GM18909 (cell line): ENCODE results near the gene GRIA3.

ENCODE experiments used
- ATAC-seq: cut with Tn5 transposase; IDR thresholded peaks from one replicate; pipeline ENCODE4 v1.9.1; 2021; ENCODE audit warnings: mild to moderate bottlenecking; ENCODE audit not compliant: unreplicated experiment, poor library complexity

GRIA3 gene

GRCh38 chrX:123442764-123443163, 258.7 kb downstream of the GRIA3 start:
- no peak for ATAC-seq

GRCh38 chrX:123447506-123447905, 263.4 kb downstream of the GRIA3 start:
- no peak for ATAC-seq

DNA sequence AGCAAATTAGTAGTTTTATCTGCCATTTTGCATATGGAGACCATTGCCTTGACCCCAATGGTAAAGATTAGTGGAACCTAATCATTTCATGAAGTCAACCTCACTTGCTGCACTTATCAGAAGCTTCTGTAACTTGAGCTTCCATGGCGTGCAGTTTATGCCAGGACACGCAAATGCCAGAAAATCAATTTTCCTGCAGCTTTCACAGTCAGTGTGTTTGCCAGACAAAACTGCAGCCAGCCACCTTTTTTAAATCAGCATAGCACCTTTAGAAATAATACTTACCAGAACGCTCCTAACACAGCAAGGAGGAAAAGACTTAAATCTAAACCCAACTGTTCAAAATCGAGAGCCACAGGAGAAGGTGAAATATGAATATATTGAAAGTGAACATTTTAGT, 265.3 kb downstream of the GRIA3 start:
- ATAC-seq, result no peak

- no peak for ATAC-seq
Observed at GRCh38 chrX:123450222-123450621, 266.1 kb downstream of the GRIA3 start.

- no peak for ATAC-seq
Observed at GRCh38 chrX:123454712-123455431, 270.8 kb downstream of the GRIA3 start.

- ATAC-seq, result no peak
Observed at GRCh38 chrX:123455693-123456092, 271.6 kb downstream of the GRIA3 start.

GRCh38 chrX:123464709-123465108, 280.6 kb downstream of the GRIA3 start:
- no peak for ATAC-seq

- ATAC-seq, result no peak
Observed at GRCh38 chrX:123468481-123468880, 284.4 kb downstream of the GRIA3 start.

DNA sequence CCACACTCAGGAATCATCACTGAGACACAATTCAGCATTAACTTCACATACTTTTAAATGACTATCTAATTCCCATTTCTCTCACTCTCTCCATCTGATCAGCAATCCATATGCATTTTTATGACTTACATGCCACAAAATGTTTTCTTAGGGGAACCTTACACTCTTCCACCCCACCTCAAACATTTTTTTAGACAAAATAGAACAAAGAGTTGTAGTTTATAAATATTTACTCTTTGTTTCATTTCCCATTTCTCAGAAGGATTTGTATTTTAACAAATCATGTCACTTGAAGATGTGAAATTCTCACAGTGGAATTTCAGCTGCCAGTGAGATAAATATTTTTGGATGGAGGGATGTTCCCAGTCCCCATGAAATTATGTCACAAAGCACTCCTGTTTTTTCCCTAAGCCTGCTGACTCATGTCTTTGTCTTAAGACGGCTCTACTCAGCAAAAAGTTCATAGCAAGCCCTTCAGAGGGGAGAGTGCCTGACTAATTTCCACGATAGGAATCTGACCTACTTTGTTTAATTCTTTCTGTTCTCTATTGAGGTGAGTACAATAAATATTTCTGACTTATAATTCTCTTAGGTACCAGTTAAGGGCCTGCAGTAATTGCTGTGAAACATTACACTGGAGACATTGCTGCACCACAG, 291.1 kb downstream of the GRIA3 start:
- ATAC-seq, result no peak

DNA sequence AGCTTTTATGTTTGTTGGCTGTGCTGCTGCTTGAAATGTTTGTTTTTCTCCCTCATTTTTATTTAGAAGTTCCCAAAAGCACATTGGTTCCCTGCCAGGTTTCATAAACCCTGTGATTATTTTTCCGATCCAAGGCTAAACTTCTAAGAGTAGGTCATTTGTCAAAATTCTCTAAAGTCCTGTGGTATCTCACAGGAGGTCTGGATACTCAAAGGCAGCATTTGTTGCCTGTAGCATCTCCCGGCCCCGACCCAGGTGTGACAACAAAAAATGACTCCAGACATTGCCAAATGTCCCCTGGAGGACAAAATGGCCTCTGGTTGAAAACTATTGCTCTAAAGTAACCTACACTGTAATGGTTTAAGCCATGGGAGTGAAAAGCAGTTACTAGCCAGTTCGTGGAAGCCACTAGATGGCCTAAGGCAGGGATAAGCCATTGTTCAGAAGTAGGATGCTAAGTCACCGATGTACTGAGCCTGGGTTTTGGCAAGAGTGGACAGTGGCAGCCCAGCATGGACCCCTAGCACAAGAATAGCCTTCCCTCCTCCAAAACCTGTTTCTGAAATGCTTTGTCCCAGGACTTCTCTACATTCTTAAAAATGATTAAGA, 292.6 kb downstream of the GRIA3 start:
- no peak for ATAC-seq

GRCh38 chrX:123477673-123478072, 293.6 kb downstream of the GRIA3 start:
- ATAC-seq, result no peak

DNA sequence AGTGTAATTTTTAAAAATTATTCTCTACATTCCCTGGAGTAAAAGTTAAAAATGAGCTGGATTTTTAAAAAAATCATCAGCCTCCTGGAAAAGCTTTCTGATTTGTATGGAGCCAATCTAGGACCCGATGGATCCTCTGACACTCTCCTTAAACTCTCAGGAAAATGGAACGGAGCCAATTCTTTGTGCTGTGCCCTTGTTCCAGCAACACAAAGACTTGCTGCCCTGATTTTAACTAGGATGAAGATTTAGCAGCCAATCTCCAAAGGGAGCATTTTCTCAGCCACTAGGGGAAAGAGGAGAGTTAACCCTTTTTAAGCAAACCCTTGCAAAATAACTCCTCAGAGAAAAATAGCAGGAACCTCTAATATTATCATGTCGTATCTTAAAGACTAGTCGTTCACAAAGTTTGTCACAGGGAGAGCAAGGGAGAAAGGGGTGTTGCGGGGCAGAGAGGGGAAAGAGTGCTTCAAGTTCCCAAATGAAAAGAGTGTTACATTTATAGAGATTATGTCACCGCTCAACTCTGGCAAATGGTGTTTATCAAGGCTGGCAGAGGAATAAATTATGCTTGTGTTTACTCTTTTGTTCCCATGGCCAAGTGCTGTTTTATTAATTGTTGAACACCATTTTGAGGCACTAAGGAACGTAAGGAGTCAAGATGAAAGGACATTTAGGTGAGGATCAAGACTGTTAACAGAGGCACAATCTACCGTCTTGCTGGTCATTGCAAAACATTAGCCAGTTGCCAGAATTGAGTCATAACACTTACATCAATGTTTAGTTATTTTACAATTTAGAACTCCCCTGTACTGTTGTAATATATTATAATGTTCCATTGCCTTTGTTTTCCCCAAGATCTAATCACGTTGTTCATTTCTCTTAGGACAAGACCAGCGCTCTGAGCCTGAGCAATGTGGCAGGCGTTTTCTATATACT, 298.1 kb downstream of the GRIA3 start:
- no peak for ATAC-seq

- no peak for ATAC-seq
Observed at GRCh38 chrX:123486297-123486696, 302.2 kb downstream of the GRIA3 start.

GRCh38 chrX:123487236-123487635, 303.2 kb downstream of the GRIA3 start:
- ATAC-seq, result no peak

- no peak for ATAC-seq
Observed at GRCh38 chrX:123487669-123488068, 303.6 kb downstream of the GRIA3 start.

DNA sequence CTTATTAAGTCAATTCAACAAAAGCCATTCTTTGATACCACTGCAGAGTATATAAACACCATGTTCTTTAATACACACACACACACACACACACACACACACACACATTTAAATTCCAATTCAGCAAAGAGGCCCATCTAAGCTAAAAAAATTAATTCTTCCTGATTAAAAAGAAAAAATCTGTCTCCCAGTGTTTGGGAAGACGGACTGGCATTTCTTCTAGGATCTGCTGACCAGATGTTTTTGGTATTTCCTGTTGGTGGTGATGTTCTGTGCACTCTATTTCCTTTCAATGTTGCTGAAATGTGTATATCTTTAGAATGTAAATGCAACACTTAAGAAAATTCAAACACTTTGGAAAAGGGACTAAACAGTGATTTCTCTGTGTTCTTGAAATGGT, 304.9 kb downstream of the GRIA3 start:
- ATAC-seq, result no peak

DNA sequence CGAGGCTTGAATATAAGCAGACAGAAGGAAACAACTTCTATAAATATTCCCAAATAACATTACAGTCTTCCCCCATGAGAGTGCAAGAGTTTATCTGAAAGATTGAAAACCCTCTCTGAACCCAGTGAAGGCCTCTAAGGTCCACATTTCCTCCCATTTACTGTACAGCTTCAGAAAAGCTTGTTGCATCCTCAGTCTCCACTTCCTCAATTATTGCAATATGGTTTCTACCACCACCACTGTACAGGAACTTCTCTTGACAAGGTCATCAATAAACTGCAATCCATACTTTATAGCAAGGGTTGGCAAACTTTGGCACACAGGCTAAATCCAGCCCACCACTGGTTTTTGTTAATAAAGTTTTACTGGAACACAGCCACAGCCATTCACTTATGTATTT, 309.8 kb downstream of the GRIA3 start:
- ATAC-seq, result no peak

- ATAC-seq, result no peak
Observed at GRCh38 chrX:123499787-123500186, 315.7 kb downstream of the GRIA3 start.

GRCh38 chrX:123504047-123504446, 320.0 kb downstream of the GRIA3 start:
- ATAC-seq, result no peak

DNA sequence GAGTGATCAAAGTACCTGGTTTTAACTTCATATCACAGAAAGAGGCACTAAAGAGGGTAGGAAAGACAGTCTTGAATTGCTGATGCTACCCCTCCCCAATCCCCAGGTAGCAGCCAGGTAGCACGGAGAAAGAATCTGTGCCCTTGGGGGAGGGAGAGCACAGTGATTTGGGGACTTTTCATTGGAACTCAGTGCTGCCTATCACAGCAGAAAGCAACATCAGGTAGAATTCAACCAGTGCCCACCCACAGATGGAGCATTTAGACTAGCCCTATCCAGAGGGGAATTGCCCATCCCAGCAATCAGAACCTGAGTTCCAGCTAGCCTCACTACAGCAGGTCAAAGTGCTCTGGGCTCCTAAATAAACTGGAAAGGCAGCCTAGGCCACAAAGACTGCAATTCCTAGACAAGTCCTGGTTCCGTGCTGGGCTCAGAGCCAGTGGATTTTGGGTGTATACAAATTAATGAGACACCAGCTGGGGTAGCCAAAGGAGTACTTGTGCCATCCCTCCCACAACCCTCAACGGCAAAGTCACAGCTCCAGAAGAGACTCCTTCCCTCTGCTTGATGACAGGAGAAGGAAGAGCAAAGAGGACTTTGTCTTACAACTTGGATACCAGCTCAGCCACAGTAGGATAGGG, 320.7 kb downstream of the GRIA3 start:
- ATAC-seq, result no peak
